Lower leg skin (tissue), 4 donors: ENCODE data around the gene KRT3. TPM values are rescaled to one million over a fixed set of nuclear protein-coding genes. Genes with fewer than 3 reads are reported as not detected.

Source experiments
- DNase-seq, 2 donors: peaks; one replicate each; pipeline ENCODE4 v3.0.0-alpha.2; 2019; ENCODE audit warnings: low spot score in 2 of 2
- H3K4me3 ChIP-seq: fragments of 200-600 bp; sonication (generic); 2 replicates; pipeline ENCODE4 v1.5.1; 2017; ENCODE audit warnings: mild to moderate bottlenecking, low read depth; ENCODE audit not compliant: poor library complexity, severe bottlenecking
- POLR2A ChIP-seq, 2 donors: fragments of 450-650 bp; IDR thresholded peaks; one replicate each; pipeline ENCODE4 v1.6.1; 2016 to 2017; ENCODE audit warnings: antibody characterized with exemption in 2 of 2, mild to moderate bottlenecking in 1 of 2, moderate library complexity in 1 of 2
- WGBS, 2 donors: methylation state at CpG; one replicate each; pipeline ENCODE4 v1.1.5; 2018; 5-methylcytosine and 5-hydroxymethylcytosine counted together
- intact Hi-C: fragments of 100-400 bp; cut with DNase I; formaldehyde crosslinking; loops from one replicate; pipeline ENCODE4 v1.15.0; 2023; ENCODE audit warnings: low total_unique reads
- total RNA-seq, 4 donors: library from RNA; depleted of rRNA; stranded (reverse); fragments of >200 nt; gene quantifications; one replicate each; pipeline ENCODE4 v1.1.0, GENCODE V29; 2016
- TF ChIP-seq, protein P1 (sequence below), 3 donors: fragments of 450-650 bp; IDR thresholded peaks; one replicate each; pipeline ENCODE4 v1.5.1; 2016; ENCODE audit warnings: antibody characterized with exemption in 3 of 3, mild to moderate bottlenecking in 3 of 3, moderate library complexity in 2 of 3

The KRT3 gene
- total RNA-seq, 4 donors from 2014 or later: not detected

DNA sequence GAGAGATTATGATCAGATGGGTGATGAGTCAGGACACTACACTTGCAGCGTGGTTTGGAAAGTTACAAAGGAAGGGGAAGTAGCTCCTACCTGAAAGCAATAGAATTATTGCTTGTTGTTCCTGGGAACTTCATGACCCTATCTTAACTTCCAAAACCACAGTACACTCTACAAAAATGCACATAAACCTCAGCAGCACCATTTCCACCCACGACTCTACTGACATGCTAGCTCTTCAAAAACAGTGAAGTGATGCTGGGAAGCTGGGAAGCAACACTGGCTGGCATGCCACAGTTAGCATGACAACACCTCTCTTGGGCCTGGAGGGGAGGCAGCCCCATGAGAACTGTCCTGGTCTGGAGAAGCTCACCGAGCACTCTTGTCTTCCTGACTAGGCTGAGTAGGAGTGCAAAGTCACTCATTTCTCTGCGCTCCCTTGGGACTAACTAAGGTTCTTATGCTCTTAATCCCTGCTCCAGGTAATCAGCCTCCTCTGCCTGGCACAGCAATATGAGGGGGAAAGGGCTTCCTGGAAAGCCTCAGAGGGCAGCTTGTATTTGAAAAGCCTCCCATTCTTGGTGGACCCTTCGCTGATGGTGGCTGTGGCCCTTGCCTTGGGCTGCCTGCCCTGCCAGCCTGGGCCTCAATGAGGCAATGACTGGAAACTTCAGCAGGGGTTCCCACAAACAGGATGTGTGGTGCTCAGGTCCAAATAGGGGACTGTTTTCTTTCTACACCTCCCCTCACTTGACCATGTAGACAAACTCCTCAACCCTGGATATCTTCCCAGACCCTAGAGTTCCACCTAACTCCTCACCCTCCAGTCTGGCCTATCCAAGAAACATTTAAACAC lies 1.2 kb downstream of the KRT3 start:
- no peak for TF ChIP-seq POLR2A (IDR thresholded peaks at IDR 0.05)
- TF ChIP-seq, protein P1, sequence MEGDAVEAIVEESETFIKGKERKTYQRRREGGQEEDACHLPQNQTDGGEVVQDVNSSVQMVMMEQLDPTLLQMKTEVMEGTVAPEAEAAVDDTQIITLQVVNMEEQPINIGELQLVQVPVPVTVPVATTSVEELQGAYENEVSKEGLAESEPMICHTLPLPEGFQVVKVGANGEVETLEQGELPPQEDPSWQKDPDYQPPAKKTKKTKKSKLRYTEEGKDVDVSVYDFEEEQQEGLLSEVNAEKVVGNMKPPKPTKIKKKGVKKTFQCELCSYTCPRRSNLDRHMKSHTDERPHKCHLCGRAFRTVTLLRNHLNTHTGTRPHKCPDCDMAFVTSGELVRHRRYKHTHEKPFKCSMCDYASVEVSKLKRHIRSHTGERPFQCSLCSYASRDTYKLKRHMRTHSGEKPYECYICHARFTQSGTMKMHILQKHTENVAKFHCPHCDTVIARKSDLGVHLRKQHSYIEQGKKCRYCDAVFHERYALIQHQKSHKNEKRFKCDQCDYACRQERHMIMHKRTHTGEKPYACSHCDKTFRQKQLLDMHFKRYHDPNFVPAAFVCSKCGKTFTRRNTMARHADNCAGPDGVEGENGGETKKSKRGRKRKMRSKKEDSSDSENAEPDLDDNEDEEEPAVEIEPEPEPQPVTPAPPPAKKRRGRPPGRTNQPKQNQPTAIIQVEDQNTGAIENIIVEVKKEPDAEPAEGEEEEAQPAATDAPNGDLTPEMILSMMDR (IDR thresholded peaks at IDR 0.05): no peak
- no peak overlapping the region for H3K4me3 ChIP-seq
- intact Hi-C loops: no loop called here
- DNase-seq: no peak
- 69 to 80% methylated on average over 5 of the region's 5 CpGs for WGBS, 2 donors

DNA sequence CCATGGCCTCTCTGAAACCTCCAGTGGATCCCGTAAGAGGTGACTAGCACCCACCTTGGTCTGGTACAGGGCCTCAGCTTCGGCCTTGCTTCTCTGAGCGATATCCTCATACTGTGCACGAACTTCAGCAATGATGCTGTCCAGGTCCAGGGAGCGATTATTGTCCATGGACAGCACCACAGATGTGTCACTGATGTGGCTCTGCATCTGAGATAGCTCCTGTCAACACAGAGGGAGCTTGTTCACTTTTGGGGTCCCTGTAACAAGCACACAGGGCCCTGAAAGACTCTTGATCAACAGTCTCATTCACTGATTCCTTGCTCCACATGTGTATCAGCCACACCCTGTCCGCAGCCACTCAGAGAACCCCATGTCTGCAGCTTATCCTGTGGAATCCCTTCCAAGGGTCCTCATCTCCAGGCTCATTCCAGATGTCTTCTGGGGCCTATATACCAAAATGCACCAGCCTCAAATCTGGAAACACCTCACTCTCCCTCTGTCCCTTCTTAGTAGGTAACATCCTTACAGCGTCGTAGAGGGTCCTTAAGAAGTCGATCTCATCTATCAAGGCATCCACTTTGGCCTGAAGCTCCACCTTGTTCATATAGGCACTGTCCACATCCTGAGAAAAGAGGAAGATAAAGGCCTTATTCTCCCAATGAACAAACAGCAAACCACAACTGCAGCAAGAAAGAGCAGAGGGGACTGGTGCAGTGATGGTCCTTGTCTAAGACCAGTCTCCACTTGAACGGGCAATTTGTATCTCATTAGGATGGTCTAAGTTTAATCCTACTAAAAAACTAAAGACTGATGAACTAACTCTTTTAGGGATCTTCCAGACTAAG lies 3.5 kb downstream of the KRT3 start:
- TF ChIP-seq, protein P1 (IDR thresholded peaks at IDR 0.05): no peak
- TF ChIP-seq POLR2A (IDR thresholded peaks at IDR 0.05): no peak
- DNase-seq: no peak
- H3K4me3 ChIP-seq: no peak overlapping the region
- 80 to 89% methylated on average over 10 of the region's 10 CpGs for WGBS, 2 donors
- intact Hi-C loops: no loop called here

DNA sequence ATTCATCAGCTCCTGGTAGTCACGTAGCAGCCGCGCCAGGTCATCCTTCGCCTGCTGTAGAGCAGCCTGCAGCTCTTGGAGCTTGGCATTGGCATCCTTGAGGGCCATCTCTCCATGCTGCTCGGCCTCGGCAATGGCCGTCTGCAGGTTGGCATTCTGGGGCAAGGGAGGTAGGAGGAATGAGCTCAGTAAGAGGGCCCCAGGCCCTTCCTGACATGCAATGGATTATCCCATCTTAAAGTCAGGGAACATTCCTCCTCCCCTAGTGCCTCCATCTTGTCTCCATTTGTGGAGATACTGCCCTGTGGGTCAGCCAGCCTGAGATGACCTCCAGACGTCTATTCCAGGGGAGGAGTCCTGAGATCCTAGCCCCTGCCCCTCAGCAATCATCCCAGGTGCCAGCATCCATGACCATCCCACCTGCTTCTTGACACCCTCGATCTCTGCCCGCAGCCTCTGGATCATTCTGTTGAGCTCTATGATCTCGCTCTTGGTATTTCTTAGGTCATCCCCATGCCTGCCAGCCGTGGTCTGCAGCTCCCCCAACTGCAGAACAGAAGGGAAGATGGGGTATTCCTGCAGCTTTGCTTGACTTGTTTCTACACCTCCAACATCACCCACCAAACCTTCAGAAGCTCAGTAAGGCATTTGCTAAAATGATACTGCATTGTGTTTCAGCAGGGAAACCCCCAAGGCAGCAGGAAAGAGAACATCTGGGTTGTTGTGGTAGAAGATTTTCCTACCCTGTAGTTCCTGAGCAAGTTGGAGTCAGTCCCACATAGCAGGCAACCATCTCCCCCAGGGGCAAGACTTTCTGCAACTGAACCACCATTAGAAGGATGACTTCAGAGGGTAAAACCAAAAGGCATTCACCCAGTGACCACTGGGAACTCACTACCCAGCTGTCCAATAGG lies 4.4 kb downstream of the KRT3 start:
- 90 to 92% methylated on average over 11 to 12 of the region's 12 CpGs for WGBS, 2 donors

DNA sequence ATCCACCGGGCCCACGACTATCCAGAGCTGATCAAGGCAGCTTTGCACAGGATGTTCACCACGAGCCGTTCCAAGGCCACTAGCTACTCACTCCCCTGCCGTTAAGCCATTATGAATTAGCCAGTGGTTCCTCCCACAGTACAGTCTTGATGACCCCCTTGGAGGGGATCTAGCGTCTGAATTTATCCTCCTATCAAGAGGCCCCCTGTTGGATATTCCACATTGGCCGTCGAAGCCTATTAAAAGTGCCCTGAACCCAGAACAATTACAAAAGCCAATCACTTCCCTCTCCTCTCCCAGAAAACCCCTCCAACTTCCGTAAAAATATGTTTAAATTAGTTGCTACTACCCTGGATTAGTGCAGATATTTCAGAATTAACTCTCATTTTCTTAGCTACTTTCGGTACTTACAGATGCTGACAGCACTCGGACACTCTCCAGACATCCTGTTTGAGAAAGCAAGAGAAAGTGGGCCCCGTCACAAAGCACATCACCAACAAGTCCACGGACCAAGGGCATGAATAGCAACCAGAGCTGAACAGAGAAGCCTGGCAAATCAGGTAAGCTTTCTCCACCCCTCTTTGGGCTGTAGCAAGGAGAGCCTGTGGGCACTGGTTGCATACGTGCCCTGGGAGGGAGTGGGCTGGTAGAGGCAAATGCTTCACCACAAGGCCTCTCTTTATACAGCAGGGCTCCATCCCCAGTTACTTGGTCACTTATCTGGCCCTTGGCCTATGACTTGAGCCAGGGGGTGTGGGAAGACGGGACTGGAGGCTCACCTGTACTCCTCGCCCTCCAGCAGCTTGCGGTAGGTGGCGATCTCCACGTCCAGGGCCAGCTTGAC lies 5.3 kb downstream of the KRT3 start:
- 75% methylated on average over 19 of the region's 19 CpGs for WGBS, 2 donors
- no peak overlapping the region for H3K4me3 ChIP-seq

More for the DNA sequence above, 4.4 kb downstream of the KRT3 start:
- TF ChIP-seq, protein P1 (IDR thresholded peaks at IDR 0.05): no peak
- no peak for TF ChIP-seq POLR2A (IDR thresholded peaks at IDR 0.05)
- intact Hi-C loops: no loop called here
- H3K4me3 ChIP-seq: no peak overlapping the region
- no peak for DNase-seq

More for the DNA sequence above, 5.3 kb downstream of the KRT3 start:
- intact Hi-C loops: no loop called here
- no peak for DNase-seq
- TF ChIP-seq, protein P1 (IDR thresholded peaks at IDR 0.05): no peak
- no peak for TF ChIP-seq POLR2A (IDR thresholded peaks at IDR 0.05)
